Neural cell (in vitro differentiated cells): ENCODE data around the gene SPATS2L. TPM values are rescaled to one million over a fixed set of nuclear protein-coding genes. Genes with fewer than 3 reads are reported as not detected.

Experiments
- H2AFZ ChIP-seq: fragments of 200-600, 300-800 bp; sonication (generic), shearing (Covaris generic); 2 replicates; pipeline ENCODE4 v1.6.0; 2014; ENCODE audit warnings: low read depth, mild to moderate bottlenecking, antibody characterized with exemption, low read length, moderate library complexity
- H3F3A ChIP-seq: fragments of 200-600 bp; shearing (Covaris generic); 2 replicates; pipeline ENCODE4 v1.6.1; 2016; ENCODE audit warnings: mild to moderate bottlenecking, moderate library complexity, mixed read lengths, antibody characterized with exemption, low read length; ENCODE audit not compliant: insufficient read depth, poor library complexity, severe bottlenecking
- H3K27ac ChIP-seq: fragments of 200-600, 300-800 bp; sonication (generic), shearing (Covaris generic); 2 replicates; pipeline ENCODE4 v1.5.1; 2014; ENCODE audit warnings: mild to moderate bottlenecking, low read length, moderate library complexity
- H3K27me3 ChIP-seq: fragments of 300-800, 200-600 bp; sonication (generic), shearing (Covaris generic); 2 replicates; pipeline ENCODE4 v1.6.0; 2014; ENCODE audit warnings: mild to moderate bottlenecking, low read depth, low read length, moderate library complexity; ENCODE audit not compliant: insufficient read depth
- H3K36me3 ChIP-seq: fragments of 300-800, 200-600 bp; sonication (generic), shearing (Covaris generic); 2 replicates; pipeline ENCODE4 v1.5.1; 2014; ENCODE audit warnings: mild to moderate bottlenecking, antibody characterized with exemption, low read length, moderate library complexity; ENCODE audit not compliant: insufficient read depth
- H3K4me2 ChIP-seq: fragments of 300-800, 200-600 bp; sonication (generic), shearing (Covaris generic); 2 replicates; pipeline ENCODE4 v1.6.0; 2014; ENCODE audit warnings: mild to moderate bottlenecking, low read length
- H3K4me3 ChIP-seq: fragments of 300-800, 200-600 bp; sonication (generic), shearing (Covaris generic); 2 replicates; pipeline ENCODE4 v1.5.1; 2014; ENCODE audit warnings: mild to moderate bottlenecking, low read length, moderate library complexity
- H3K79me2 ChIP-seq: fragments of 200-600 bp; shearing (Covaris generic); replicated peaks from 2 replicates; pipeline ENCODE4 v1.6.0; 2014; ENCODE audit warnings: mild to moderate bottlenecking, low read length, moderate library complexity; ENCODE audit not compliant: insufficient read depth
- H3K9ac ChIP-seq: fragments of 300-800, 200-600 bp; sonication (generic), shearing (Covaris generic); 2 replicates; pipeline ENCODE4 v1.6.1; 2016; ENCODE audit warnings: mild to moderate bottlenecking, low read length, mixed read lengths
- H3K9me2 ChIP-seq: fragments of 200-600 bp; shearing (Covaris generic); 2 replicates; pipeline ENCODE4 v1.6.1; 2016; ENCODE audit warnings: mild to moderate bottlenecking, low read length, mixed read lengths; ENCODE audit not compliant: insufficient read depth
- H3K9me3 ChIP-seq: fragments of 200-600, 300-800 bp; sonication (generic), shearing (Covaris generic); 2 replicates; pipeline ENCODE4 v1.6.1; 2016; ENCODE audit warnings: mild to moderate bottlenecking, mixed run types, low read length, moderate library complexity, mixed read lengths
- H4K20me1 ChIP-seq: fragments of 200-600 bp; shearing (Covaris generic); 2 replicates; pipeline ENCODE4 v1.6.1; 2016; ENCODE audit warnings: mild to moderate bottlenecking, mixed run types; ENCODE audit not compliant: insufficient read depth
- EP300 ChIP-seq: fragments of 450-650 bp; conservative IDR thresholded peaks from 2 replicates; pipeline ENCODE4 v1.6.1; 2014; ENCODE audit warnings: antibody characterized with exemption, mild to moderate bottlenecking, moderate library complexity; ENCODE audit not compliant: poor library complexity, severe bottlenecking
- EZH2 ChIP-seq: fragments of 200-600, 300-800 bp; shearing (Covaris generic), sonication (generic); IDR thresholded peaks from 2 replicates; pipeline ENCODE4 v1.6.1; 2014; ENCODE audit warnings: antibody characterized with exemption, low read length, borderline replicate concordance, mild to moderate bottlenecking; ENCODE audit not compliant: insufficient read depth, poor library complexity, severe bottlenecking
- MXI1 ChIP-seq: fragments of 450-650 bp; conservative IDR thresholded peaks from 2 replicates; pipeline ENCODE4 v1.6.1; 2014; ENCODE audit warnings: antibody characterized with exemption, mild to moderate bottlenecking; ENCODE audit not compliant: poor library complexity, severe bottlenecking
- POLR2AphosphoS5 ChIP-seq: IDR thresholded peaks from 2 replicates; pipeline ENCODE4 v1.6.1; 2012
- RAD21 ChIP-seq: fragments of 450-650 bp; conservative IDR thresholded peaks from 2 replicates; pipeline ENCODE4 v1.6.1; 2014; ENCODE audit warnings: antibody characterized with exemption, mild to moderate bottlenecking, moderate library complexity
- SMC3 ChIP-seq: fragments of 450-650 bp; conservative IDR thresholded peaks from 2 replicates; pipeline ENCODE4 v1.6.1; 2014; ENCODE audit warnings: antibody characterized with exemption, mild to moderate bottlenecking, moderate library complexity; ENCODE audit not compliant: poor library complexity
- TAF1 ChIP-seq: IDR thresholded peaks from 2 replicates; pipeline ENCODE4 v1.6.1; 2012; ENCODE audit warnings: low read depth
- polyA plus RNA-seq: library from polyadenylated mRNA; depleted of rRNA; stranded (reverse); fragments of >200 nt; gene quantifications from 2 replicates; pipeline ENCODE4 v1.2.3, GENCODE V29; 2014
- TF ChIP-seq, protein P1 (sequence below): fragments of 450-650 bp; IDR thresholded peaks from 2 replicates; pipeline ENCODE4 v1.5.1; 2014; ENCODE audit warnings: antibody characterized with exemption, mild to moderate bottlenecking, moderate library complexity; ENCODE audit not compliant: poor library complexity, severe bottlenecking
- TF ChIP-seq, protein P2 (sequence below): IDR thresholded peaks from 2 replicates; pipeline ENCODE4 v1.6.1; 2012; ENCODE audit warnings: borderline replicate concordance

Gene SPATS2L
- polyA plus RNA-seq, 1 donor from 2014 or later, result 8.5 TPM

DNA sequence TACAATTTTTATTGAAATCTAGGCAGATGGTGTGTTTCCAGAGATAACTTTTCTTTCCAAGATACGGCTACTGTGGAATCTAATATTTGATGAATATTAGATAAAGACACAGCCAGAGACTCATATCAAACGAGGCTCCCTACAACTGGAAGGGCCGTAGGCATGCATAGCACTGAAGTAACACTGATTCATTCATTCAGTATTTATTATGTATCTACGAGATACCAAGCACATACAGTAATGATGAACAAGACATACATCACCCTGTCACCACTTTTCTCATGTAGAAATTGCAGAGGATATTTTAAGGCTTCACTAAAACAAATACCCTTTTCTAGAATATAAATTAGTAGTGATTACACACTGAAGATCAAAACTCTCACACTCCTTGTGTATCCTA lies 128.9 kb downstream of the SPATS2L start:
- H3K4me2 ChIP-seq, result no peak overlapping the region
- H3K9ac ChIP-seq, result no peak overlapping the region
- H3K27me3 ChIP-seq, result no peaks in the 10 kb centered on the region
- H4K20me1 ChIP-seq, result no peaks in the 10 kb centered on the region
- no peaks in the 10 kb centered on the region for H3K9me3 ChIP-seq
- H3K9me2 ChIP-seq, result no peaks in the 10 kb centered on the region
- no peaks in the 10 kb centered on the region for H3K79me2 ChIP-seq
- no peak overlapping the region for H3K27ac ChIP-seq
- TF ChIP-seq EZH2 (no peak), RAD21 (no peak), POLR2AphosphoS5 (no peak), SMC3 (no peak), TAF1 (no peak), EP300 (no peak), MXI1 (no peak)
- TF ChIP-seq, protein P1, sequence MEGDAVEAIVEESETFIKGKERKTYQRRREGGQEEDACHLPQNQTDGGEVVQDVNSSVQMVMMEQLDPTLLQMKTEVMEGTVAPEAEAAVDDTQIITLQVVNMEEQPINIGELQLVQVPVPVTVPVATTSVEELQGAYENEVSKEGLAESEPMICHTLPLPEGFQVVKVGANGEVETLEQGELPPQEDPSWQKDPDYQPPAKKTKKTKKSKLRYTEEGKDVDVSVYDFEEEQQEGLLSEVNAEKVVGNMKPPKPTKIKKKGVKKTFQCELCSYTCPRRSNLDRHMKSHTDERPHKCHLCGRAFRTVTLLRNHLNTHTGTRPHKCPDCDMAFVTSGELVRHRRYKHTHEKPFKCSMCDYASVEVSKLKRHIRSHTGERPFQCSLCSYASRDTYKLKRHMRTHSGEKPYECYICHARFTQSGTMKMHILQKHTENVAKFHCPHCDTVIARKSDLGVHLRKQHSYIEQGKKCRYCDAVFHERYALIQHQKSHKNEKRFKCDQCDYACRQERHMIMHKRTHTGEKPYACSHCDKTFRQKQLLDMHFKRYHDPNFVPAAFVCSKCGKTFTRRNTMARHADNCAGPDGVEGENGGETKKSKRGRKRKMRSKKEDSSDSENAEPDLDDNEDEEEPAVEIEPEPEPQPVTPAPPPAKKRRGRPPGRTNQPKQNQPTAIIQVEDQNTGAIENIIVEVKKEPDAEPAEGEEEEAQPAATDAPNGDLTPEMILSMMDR, result no peak
- TF ChIP-seq, protein P2, sequence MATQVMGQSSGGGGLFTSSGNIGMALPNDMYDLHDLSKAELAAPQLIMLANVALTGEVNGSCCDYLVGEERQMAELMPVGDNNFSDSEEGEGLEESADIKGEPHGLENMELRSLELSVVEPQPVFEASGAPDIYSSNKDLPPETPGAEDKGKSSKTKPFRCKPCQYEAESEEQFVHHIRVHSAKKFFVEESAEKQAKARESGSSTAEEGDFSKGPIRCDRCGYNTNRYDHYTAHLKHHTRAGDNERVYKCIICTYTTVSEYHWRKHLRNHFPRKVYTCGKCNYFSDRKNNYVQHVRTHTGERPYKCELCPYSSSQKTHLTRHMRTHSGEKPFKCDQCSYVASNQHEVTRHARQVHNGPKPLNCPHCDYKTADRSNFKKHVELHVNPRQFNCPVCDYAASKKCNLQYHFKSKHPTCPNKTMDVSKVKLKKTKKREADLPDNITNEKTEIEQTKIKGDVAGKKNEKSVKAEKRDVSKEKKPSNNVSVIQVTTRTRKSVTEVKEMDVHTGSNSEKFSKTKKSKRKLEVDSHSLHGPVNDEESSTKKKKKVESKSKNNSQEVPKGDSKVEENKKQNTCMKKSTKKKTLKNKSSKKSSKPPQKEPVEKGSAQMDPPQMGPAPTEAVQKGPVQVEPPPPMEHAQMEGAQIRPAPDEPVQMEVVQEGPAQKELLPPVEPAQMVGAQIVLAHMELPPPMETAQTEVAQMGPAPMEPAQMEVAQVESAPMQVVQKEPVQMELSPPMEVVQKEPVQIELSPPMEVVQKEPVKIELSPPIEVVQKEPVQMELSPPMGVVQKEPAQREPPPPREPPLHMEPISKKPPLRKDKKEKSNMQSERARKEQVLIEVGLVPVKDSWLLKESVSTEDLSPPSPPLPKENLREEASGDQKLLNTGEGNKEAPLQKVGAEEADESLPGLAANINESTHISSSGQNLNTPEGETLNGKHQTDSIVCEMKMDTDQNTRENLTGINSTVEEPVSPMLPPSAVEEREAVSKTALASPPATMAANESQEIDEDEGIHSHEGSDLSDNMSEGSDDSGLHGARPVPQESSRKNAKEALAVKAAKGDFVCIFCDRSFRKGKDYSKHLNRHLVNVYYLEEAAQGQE, result no peak
- H3K36me3 ChIP-seq, result no peaks in the 10 kb centered on the region
- no peaks in the 10 kb centered on the region for H3F3A ChIP-seq
- H2AFZ ChIP-seq, result no peak overlapping the region
- H3K4me3 ChIP-seq, result no peak overlapping the region

DNA sequence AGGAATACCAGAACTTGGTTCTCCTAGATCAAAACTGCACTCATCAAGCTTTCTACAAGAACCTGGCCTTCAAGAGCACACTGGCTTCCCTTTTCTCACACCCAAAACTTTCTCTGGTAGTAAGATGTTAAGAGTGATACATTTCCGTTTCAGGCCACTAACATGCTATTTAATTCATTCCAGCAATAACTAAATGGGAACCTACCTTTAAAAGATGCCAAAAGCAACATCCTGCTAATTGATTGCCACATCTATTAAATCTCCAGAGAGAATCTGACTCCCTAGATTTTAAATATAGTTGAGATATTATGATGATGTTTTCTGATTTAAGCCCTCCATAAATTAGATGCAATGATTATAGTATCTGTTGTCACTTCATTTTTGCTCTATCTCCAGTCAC lies 131.8 kb downstream of the SPATS2L start:
- no peaks in the 10 kb centered on the region for H3F3A ChIP-seq
- no peak overlapping the region for H3K4me2 ChIP-seq
- H3K4me3 ChIP-seq, result no peak overlapping the region
- H3K27me3 ChIP-seq, result no peaks in the 10 kb centered on the region
- H3K9me3 ChIP-seq, result no peaks in the 10 kb centered on the region
- H3K79me2 ChIP-seq, result no peaks in the 10 kb centered on the region
- no peaks in the 10 kb centered on the region for H3K9me2 ChIP-seq
- no peak overlapping the region for H2AFZ ChIP-seq
- TF ChIP-seq SMC3 (no peak), EZH2 (no peak), TAF1 (no peak), POLR2AphosphoS5 (no peak), MXI1 (no peak), RAD21 (no peak), EP300 (no peak)
- TF ChIP-seq, protein P2, result no peak
- TF ChIP-seq, protein P1, result no peak
- no peak overlapping the region for H3K27ac ChIP-seq
- H3K9ac ChIP-seq, result no peak overlapping the region
- no peaks in the 10 kb centered on the region for H3K36me3 ChIP-seq
- no peaks in the 10 kb centered on the region for H4K20me1 ChIP-seq
